ENCODE measurements around the gene DLG2.
"Not testable (repeated sequence)": the region's sequence is repeated elsewhere in the genome, so short reads cannot be mapped to it uniquely, and the experiment has no call there.

DLG2 gene

GRCh38 chr11:85438328-85438727 is 188.8 kb downstream of the DLG2 start:
- no peak for DNase-seq

GRCh38 chr11:85431319-85431718 is 195.8 kb downstream of the DLG2 start:
- DNase-seq, result no peak

GRCh38 chr11:85423794-85424193 is 203.3 kb downstream of the DLG2 start:
- no peak for DNase-seq

GRCh38 chr11:85423316-85423715 is 203.8 kb downstream of the DLG2 start:
- no peak for DNase-seq

- no peak for DNase-seq
These were observed 213.0 kb downstream of the DLG2 start for GRCh38 chr11:85414175-85414574.

- peak; percentile 3 for DNase-seq
These were observed 219.5 kb downstream of the DLG2 start for GRCh38 chr11:85407648-85408047.

- DNase-seq, result no peak
These were observed 220.3 kb downstream of the DLG2 start for GRCh38 chr11:85406841-85407240.

- DNase-seq, result no peak
These were observed 220.8 kb downstream of the DLG2 start for GRCh38 chr11:85406316-85406715.

GRCh38 chr11:85395515-85396055 is 231.6 kb downstream of the DLG2 start:
- DNase-seq, result not testable (repeated sequence)

- DNase-seq, result no peak
These were observed 232.9 kb downstream of the DLG2 start for GRCh38 chr11:85394283-85394682.

- no peak for DNase-seq
These were observed 236.0 kb downstream of the DLG2 start for GRCh38 chr11:85391141-85391540.

- peak; percentile 49 for DNase-seq
These were observed 241.6 kb downstream of the DLG2 start for GRCh38 chr11:85385547-85385946.

- DNase-seq, result no peak
These were observed 242.0 kb downstream of the DLG2 start for GRCh38 chr11:85385111-85385510.

- no peak for DNase-seq
These were observed 248.1 kb downstream of the DLG2 start for GRCh38 chr11:85379066-85379465.

- no peak for DNase-seq
These were observed 249.2 kb downstream of the DLG2 start for GRCh38 chr11:85377901-85378300.

- DNase-seq, result no peak
These were observed 267.3 kb downstream of the DLG2 start for GRCh38 chr11:85359859-85360258.

- DNase-seq, result no peak
These were observed 271.2 kb downstream of the DLG2 start for GRCh38 chr11:85355921-85356320.

- not testable (repeated sequence) for DNase-seq
These were observed 277.6 kb downstream of the DLG2 start for GRCh38 chr11:85349539-85349938.

- no peak for DNase-seq
These were observed 278.2 kb downstream of the DLG2 start for GRCh38 chr11:85348945-85349344.

- DNase-seq, result no peak
These were observed 279.9 kb downstream of the DLG2 start for GRCh38 chr11:85347291-85347690.

GRCh38 chr11:85346484-85346883 is 280.7 kb downstream of the DLG2 start:
- no peak for DNase-seq

- DNase-seq, result not testable (repeated sequence)
These were observed 286.3 kb downstream of the DLG2 start for GRCh38 chr11:85340846-85341245.

GRCh38 chr11:85318573-85318972 is 308.6 kb downstream of the DLG2 start:
- DNase-seq, result no peak

- no peak for DNase-seq
These were observed 310.2 kb downstream of the DLG2 start for GRCh38 chr11:85316967-85317366.

GRCh38 chr11:85313741-85314140 is 313.4 kb downstream of the DLG2 start:
- no peak for DNase-seq

- no peak for DNase-seq
These were observed 316.7 kb downstream of the DLG2 start for GRCh38 chr11:85310479-85310878.
